Stimulated activated CD8-positive, alpha-beta memory T cell treated with anti-CD3 and anti-CD28 coated beads, Interleukin-2, amount 100 ng/mL, for 48 hours (primary cell): ENCODE data around the gene DOCK3.
"Not testable (repeated sequence)": the region's sequence is repeated elsewhere in the genome, so short reads cannot be mapped to it uniquely, and the experiment has no call there.

Experiments used
- DNase-seq, 2 donors: peaks; one replicate each; pipeline ENCODE4 v3.0.0-alpha.2; 2020; ENCODE audit warnings: low read depth in 2 of 2

DOCK3 gene

GRCh38 chr3:51099794-51100535 lies 425.2 kb downstream of the DOCK3 start:
- DNase-seq: no peak

GRCh38 chr3:51100536-51100851 lies 425.8 kb downstream of the DOCK3 start:
- no peak for DNase-seq

- no peak for DNase-seq
Observed at GRCh38 chr3:51102396-51102795, 427.7 kb downstream of the DOCK3 start.

- DNase-seq: no peak
Observed at GRCh38 chr3:51106242-51106876, 431.6 kb downstream of the DOCK3 start.

GRCh38 chr3:51110586-51110985 lies 435.9 kb downstream of the DOCK3 start:
- no peak for DNase-seq

- DNase-seq: no peak
Observed at GRCh38 chr3:51122944-51123343, 448.2 kb downstream of the DOCK3 start.

GRCh38 chr3:51123531-51123930 lies 448.8 kb downstream of the DOCK3 start:
- DNase-seq: no peak

- DNase-seq: not testable (repeated sequence)
Observed at GRCh38 chr3:51131607-51132006, 456.9 kb downstream of the DOCK3 start.

- no peak for DNase-seq
Observed at GRCh38 chr3:51137715-51138114, 463.0 kb downstream of the DOCK3 start.

GRCh38 chr3:51139616-51140015 lies 464.9 kb downstream of the DOCK3 start:
- no peak for DNase-seq

GRCh38 chr3:51141573-51141972 lies 466.8 kb downstream of the DOCK3 start:
- DNase-seq: no peak

GRCh38 chr3:51145811-51146585 lies 471.3 kb downstream of the DOCK3 start:
- no peak for DNase-seq

GRCh38 chr3:51146781-51147180 lies 472.1 kb downstream of the DOCK3 start:
- no peak for DNase-seq

- no peak for DNase-seq
Observed at GRCh38 chr3:51156147-51156546, 481.4 kb downstream of the DOCK3 start.

GRCh38 chr3:51163051-51163450 lies 488.3 kb downstream of the DOCK3 start:
- DNase-seq: no peak

- no peak for DNase-seq
Observed at GRCh38 chr3:51173518-51174271, 499.0 kb downstream of the DOCK3 start.

GRCh38 chr3:51176923-51177322 lies 502.2 kb downstream of the DOCK3 start:
- no peak for DNase-seq

GRCh38 chr3:51186446-51186845 lies 511.7 kb downstream of the DOCK3 start:
- DNase-seq: not testable (repeated sequence)

GRCh38 chr3:51190199-51190598 lies 515.5 kb downstream of the DOCK3 start:
- no peak for DNase-seq

- no peak for DNase-seq
Observed at GRCh38 chr3:51190827-51191226, 516.1 kb downstream of the DOCK3 start.

- no peak for DNase-seq
Observed at GRCh38 chr3:51191768-51192167, 517.0 kb downstream of the DOCK3 start.

GRCh38 chr3:51198477-51198876 lies 523.8 kb downstream of the DOCK3 start:
- no peak for DNase-seq
